Measurements from ENCODE around the gene GRK7.
"Not testable (repeated sequence)": the region's sequence is repeated elsewhere in the genome, so short reads cannot be mapped to it uniquely, and the experiment has no call there.

GRCh38 chr3:141788750-141789149 lies 25.5 kb downstream of the GRK7 start:
- not testable (repeated sequence) for TF ChIP-seq CTCF (IDR thresholded peaks at IDR 0.05; ENCODE audit: insufficient read depth, low read length, poor library complexity, severe bottlenecking); EZH2phosphoT487 (conservative IDR thresholded peaks at IDR 0.05; ENCODE audit: low read length)

Data from SU-DHL-6 (cell line).